Testis (tissue), 3 donors: ENCODE measurements around the gene NPEPPS. TPM values are rescaled to one million over a fixed set of nuclear protein-coding genes. Genes with fewer than 3 reads are reported as not detected.

ENCODE experiments used
- DNase-seq: peaks from one replicate; pipeline ENCODE4 v3.0.0-alpha.2; 2019
- H3K27ac ChIP-seq, 2 donors: fragments of 200-600 bp; sonication (generic); one replicate each; pipeline ENCODE4 v1.5.1; 2019
- H3K27me3 ChIP-seq: fragments of 200-600 bp; sonication (generic); one replicate; pipeline ENCODE4 v1.5.1; 2019
- H3K36me3 ChIP-seq: fragments of 200-600 bp; sonication (generic); one replicate; pipeline ENCODE4 v1.5.1; 2017; ENCODE audit warnings: low read depth; ENCODE audit errors: missing control alignments
- H3K4me1 ChIP-seq: fragments of 200-600 bp; sonication (generic); one replicate; pipeline ENCODE4 v1.5.1; 2019
- H3K4me3 ChIP-seq, 2 donors: fragments of 200-600 bp; sonication (generic); one replicate each; pipeline ENCODE4 v1.5.1; 2017 to 2019
- H3K9me3 ChIP-seq: fragments of 200-600 bp; sonication (generic); one replicate; pipeline ENCODE4 v1.5.1; 2017
- POLR2A ChIP-seq: fragments of 450-650 bp; IDR thresholded peaks from one replicate; pipeline ENCODE4 v1.6.1; 2017; ENCODE audit warnings: antibody characterized with exemption, mild to moderate bottlenecking, moderate library complexity
- WGBS, 2 donors: methylation state at CpG; one replicate each; pipeline ENCODE4 v1.1.5; 2018; 5-methylcytosine and 5-hydroxymethylcytosine counted together
- intact Hi-C: fragments of 100-400 bp; cut with DNase I; formaldehyde crosslinking; loops from one replicate; pipeline ENCODE4 v1.15.1; 2023; ENCODE audit warnings: low total_unique reads
- polyA plus RNA-seq: library from polyadenylated mRNA; stranded (reverse); fragments of 350-450 nt; fragmentation: Illumina TruSeq; extraction: RNeasy Lipid Tissue Mini Kit (QIAGEN cat#74804); gene quantifications from one replicate; pipeline ENCODE4 v1.2.3, GENCODE V29; 2014; ENCODE audit warnings: low read depth, low replicate concordance; ENCODE audit not compliant: insufficient read depth
- small RNA-seq, 2 donors: library from RNA; depleted of rRNA; stranded (forward); fragments of <200 nt; gene quantifications; one replicate each; pipeline ENCODE3, GENCODE V24; 2016
- total RNA-seq, 2 donors: library from RNA; depleted of rRNA; stranded (reverse); fragments of >200 nt; gene quantifications; one replicate each; pipeline ENCODE4 v1.2.3, GENCODE V29; 2016
- TF ChIP-seq, protein P1 (sequence below), 3 experiments: fragments of 450-650 bp in 2 of 3; fragments of 200-600 bp in 1 of 3; sonication (generic) in 1 of 3; IDR thresholded peaks; one replicate each; pipeline ENCODE4 v1.5.1; 2016 to 2019; ENCODE audit warnings: antibody characterized with exemption in 3 of 3, mild to moderate bottlenecking in 2 of 3, moderate library complexity in 1 of 3

Gene NPEPPS
- total and polyA plus RNA-seq, 3 donors from 2014 or later, result 104 to 115 (median 108) TPM

DNA sequence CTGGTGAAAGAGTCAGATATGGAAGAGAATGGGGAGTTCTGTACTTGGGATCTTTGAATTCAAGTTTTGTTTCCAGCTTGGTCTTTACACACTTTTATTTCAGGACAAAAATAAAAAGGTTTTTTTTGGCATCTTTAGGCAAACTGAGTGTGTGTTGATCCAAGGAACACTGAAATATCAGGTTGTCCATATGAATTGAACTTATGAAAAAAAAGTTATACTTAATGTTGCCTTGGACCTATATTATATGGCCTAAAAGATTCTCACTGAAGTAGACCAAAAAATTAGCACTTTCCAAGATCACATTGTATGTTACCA is 133.7 kb downstream of the NPEPPS start:
- Histone ChIP-seq H3K27ac (no peak overlapping the region), H3K9me3 (no peaks in the 10 kb centered on the region), H3K27me3 (no peaks in the 10 kb centered on the region), H3K36me3 (no peaks in the 10 kb centered on the region), H3K4me1 (no peaks in the 10 kb centered on the region), H3K4me3 (no peak overlapping the region)
- TF ChIP-seq, protein P1, sequence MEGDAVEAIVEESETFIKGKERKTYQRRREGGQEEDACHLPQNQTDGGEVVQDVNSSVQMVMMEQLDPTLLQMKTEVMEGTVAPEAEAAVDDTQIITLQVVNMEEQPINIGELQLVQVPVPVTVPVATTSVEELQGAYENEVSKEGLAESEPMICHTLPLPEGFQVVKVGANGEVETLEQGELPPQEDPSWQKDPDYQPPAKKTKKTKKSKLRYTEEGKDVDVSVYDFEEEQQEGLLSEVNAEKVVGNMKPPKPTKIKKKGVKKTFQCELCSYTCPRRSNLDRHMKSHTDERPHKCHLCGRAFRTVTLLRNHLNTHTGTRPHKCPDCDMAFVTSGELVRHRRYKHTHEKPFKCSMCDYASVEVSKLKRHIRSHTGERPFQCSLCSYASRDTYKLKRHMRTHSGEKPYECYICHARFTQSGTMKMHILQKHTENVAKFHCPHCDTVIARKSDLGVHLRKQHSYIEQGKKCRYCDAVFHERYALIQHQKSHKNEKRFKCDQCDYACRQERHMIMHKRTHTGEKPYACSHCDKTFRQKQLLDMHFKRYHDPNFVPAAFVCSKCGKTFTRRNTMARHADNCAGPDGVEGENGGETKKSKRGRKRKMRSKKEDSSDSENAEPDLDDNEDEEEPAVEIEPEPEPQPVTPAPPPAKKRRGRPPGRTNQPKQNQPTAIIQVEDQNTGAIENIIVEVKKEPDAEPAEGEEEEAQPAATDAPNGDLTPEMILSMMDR (IDR thresholded peaks at IDR 0.05), result no peak
- no peak for TF ChIP-seq POLR2A
- no peak for DNase-seq
- intact Hi-C loops, result no loop called here

DNA sequence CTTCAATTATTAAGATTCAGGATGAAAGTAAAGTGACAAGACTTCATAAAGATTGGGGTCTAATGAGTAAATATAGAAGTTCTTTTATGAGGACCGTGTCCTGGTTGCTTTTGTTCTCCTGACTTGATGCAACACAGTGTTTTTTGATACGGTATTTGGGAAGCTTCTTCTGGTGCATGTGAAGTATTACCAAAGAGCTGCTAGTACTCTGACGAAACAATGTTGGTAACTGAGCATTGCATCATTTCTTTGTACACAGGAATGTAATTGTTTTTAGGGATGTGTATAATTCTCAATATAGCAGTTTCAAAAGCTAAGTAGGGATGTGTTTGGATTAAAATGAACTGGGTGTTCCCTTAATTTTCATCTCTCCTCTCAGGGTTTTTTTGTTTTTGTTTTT is 134.7 kb downstream of the NPEPPS start:
- Histone ChIP-seq H3K27ac (no peak overlapping the region), H3K4me3 (no peak overlapping the region), H3K27me3 (no peaks in the 10 kb centered on the region), H3K36me3 (no peaks in the 10 kb centered on the region), H3K4me1 (no peaks in the 10 kb centered on the region), H3K9me3 (no peaks in the 10 kb centered on the region)
- intact Hi-C loops, result no loop called here
- WGBS, 2 donors, result 70 to 83% methylated on average over 3 of the region's 3 CpGs
- DNase-seq, result no peak
- TF ChIP-seq, protein P1 (IDR thresholded peaks at IDR 0.05), result no peak
- no peak for TF ChIP-seq POLR2A

DNA sequence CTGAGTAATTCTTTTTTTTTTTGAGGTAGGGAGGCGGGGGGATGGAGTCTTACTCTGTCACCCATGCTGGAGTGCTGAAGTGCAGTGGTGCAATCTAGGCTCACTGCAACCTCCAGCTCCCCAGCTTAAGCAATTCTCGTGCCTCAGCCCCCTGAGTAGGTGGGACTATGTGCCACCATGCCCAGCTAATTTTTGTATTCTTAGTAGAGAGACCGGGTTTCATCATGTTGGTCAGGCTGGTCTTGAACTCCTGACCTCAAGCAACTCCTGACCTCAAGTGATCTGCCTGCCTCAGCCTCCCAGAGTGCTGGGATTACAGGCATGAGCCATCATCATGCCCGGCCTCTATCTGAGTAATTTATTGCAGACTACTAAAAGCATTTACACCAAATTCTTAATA is 138.2 kb downstream of the NPEPPS start:
- no peaks in the 10 kb centered on the region for H3K36me3 ChIP-seq
- TF ChIP-seq, protein P1 (IDR thresholded peaks at IDR 0.05), result no peak
- no peak for DNase-seq
- no peak overlapping the region for H3K4me3 ChIP-seq
- 83 to 88% methylated on average over 4 of the region's 4 CpGs for WGBS, 2 donors
- no peak overlapping the region for H3K27ac ChIP-seq
- intact Hi-C loops, result no loop called here
- H3K27me3 ChIP-seq, result no peaks in the 10 kb centered on the region
- H3K4me1 ChIP-seq, result no peaks in the 10 kb centered on the region
- H3K9me3 ChIP-seq, result no peaks in the 10 kb centered on the region

DNA sequence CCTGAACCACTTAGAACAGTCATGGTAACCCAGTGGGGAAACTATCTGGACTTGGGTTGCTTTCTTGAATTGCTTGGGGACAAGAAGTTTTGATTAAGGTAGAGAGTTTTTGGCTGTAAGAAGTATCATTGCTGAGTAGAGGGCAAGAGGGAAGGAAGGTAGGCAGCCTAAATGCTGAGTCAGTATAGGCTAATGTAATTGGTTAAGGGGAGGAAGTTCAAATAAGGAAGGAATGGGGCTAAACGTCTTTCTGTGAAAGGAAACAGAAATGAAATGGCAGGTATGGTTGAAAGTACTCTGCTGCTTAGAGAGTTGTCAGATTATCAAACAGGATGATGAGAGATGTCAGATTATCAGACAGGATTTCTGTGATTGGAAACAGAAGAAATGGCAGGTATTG is 139.2 kb downstream of the NPEPPS start:
- H3K4me1 ChIP-seq, result no peaks in the 10 kb centered on the region
- no peak overlapping the region for H3K27ac ChIP-seq
- H3K9me3 ChIP-seq, result no peaks in the 10 kb centered on the region
- TF ChIP-seq, protein P1 (IDR thresholded peaks at IDR 0.05), result no peak
- TF ChIP-seq POLR2A, result no peak
- intact Hi-C loops, result no loop called here
- no peaks in the 10 kb centered on the region for H3K27me3 ChIP-seq
- WGBS, 2 donors, result 34 to 47% methylated on average over 1 of the region's 1 CpG
- H3K36me3 ChIP-seq, result no peaks in the 10 kb centered on the region
- no peak for DNase-seq
- H3K4me3 ChIP-seq, result no peak overlapping the region

Small RNA genes within 50 kb of the gene (small RNA-seq; reads per million reads assigned to genes)
- 0 reads per million in 2 donors for gene RF00019

Other genes starting within 250 kb of the NPEPPS start
- 10 to 100 TPM; 23.2 to 37.7 TPM for gene EFCAB13, start 207.2 kb upstream of the NPEPPS start, total RNA-seq
- 22.9 TPM for gene EFCAB13, start 207.2 kb upstream of the NPEPPS start, polyA plus RNA-seq
- 100 to 1,000 TPM; 262 to 299 TPM for gene KPNB1, start 118.8 kb downstream of the NPEPPS start, total RNA-seq
- 391 TPM for gene KPNB1, start 118.8 kb downstream of the NPEPPS start, polyA plus RNA-seq
- 10 to 100 TPM; 23.3 TPM for gene TBKBP1, start 163.1 kb downstream of the NPEPPS start, total RNA-seq
- gene TBKBP1, start 163.1 kb downstream of the NPEPPS start, polyA plus RNA-seq, result 21.9 TPM
- gene TBX21, start 202.1 kb downstream of the NPEPPS start, total RNA-seq, result 1 to 10 TPM; 1.8 to 2.2 TPM
- 1.1 TPM for gene TBX21, start 202.1 kb downstream of the NPEPPS start, polyA plus RNA-seq